HEK293 (cell line): ENCODE results near the gene FPGS.

Experiments
- CTCF ChIA-PET: fragments of 350-600 bp; formaldehyde crosslinking; extraction: SDS; loops from one replicate; lab custom pipeline; 2021; ENCODE audit warnings: antibody characterized with exemption; lab: Yijun Ruan, JAX
- POLR2A ChIA-PET: fragments of 300-600 bp; formaldehyde crosslinking; extraction: SDS; loops from one replicate; lab custom pipeline; 2020; ENCODE audit warnings: antibody characterized with exemption, inconsistent platforms; lab: Yijun Ruan, JAX
- H3K27ac ChIP-seq: fragments of 200-500 bp; sonication (Bioruptor generic); 2 replicates; pipeline ENCODE4 v1.5.1; 2014; ENCODE audit warnings: low read depth, low read length, control low read depth, inconsistent platforms; ENCODE audit errors: extremely low read depth
- H3K36me3 ChIP-seq, 2 experiments: fragments of 200-500 bp in 1 of 2; sonication (Bioruptor generic) in 1 of 2; 1 replicate in 1 of 2; 2 replicates in 1 of 2; pipeline ENCODE4 v1.5.1; 2014 to 2017; ENCODE audit warnings: inconsistent platforms in 2 of 2, low read length in 2 of 2; ENCODE audit not compliant: control insufficient read depth in 2 of 2, insufficient read depth in 1 of 2
- H3K4me1 ChIP-seq: fragments of 200-500 bp; sonication (Bioruptor generic); 2 replicates; pipeline ENCODE4 v1.5.1; 2014; ENCODE audit warnings: mild to moderate bottlenecking, low read length, inconsistent platforms; ENCODE audit not compliant: control insufficient read depth, insufficient read depth
- H3K4me3 ChIP-seq: 2 replicates; pipeline ENCODE4 v1.5.1; 2011; ENCODE audit warnings: low read depth, mild to moderate bottlenecking, control low read depth, low read length, moderate library complexity
- H3K9me3 ChIP-seq: fragments of 200-500 bp; sonication (Bioruptor generic); 2 replicates; pipeline ENCODE4 v1.5.1; 2014; ENCODE audit warnings: low read depth, low read length, inconsistent platforms; ENCODE audit not compliant: control insufficient read depth, insufficient read depth
- KLF10 ChIP-seq: fragments of 450-650 bp; IDR thresholded peaks from 2 replicates; pipeline ENCODE4 v1.5.1; 2018; ENCODE audit warnings: missing biosample characterization, mild to moderate bottlenecking, missing genetic modification characterization
- MZF1 ChIP-seq: fragments of 450-650 bp; formaldehyde crosslinking; IDR thresholded peaks from 2 replicates; pipeline ENCODE4 v1.5.1; 2017; ENCODE audit warnings: missing biosample characterization, missing genetic modification characterization, borderline replicate concordance
- PRDM10 ChIP-seq: fragments of 450-650 bp; formaldehyde crosslinking; IDR thresholded peaks from 2 replicates; pipeline ENCODE4 v1.5.1; 2016; ENCODE audit warnings: missing biosample characterization, missing genetic modification characterization
- SALL2 ChIP-seq: fragments of 450-650 bp; formaldehyde crosslinking; IDR thresholded peaks from 2 replicates; pipeline ENCODE4 v1.5.0; 2017; ENCODE audit warnings: missing biosample characterization, mild to moderate bottlenecking, missing genetic modification characterization, borderline replicate concordance
- SCRT2 ChIP-seq: fragments of 450-650 bp; formaldehyde crosslinking; IDR thresholded peaks from 2 replicates; pipeline ENCODE4 v1.5.1; 2016; ENCODE audit warnings: missing biosample characterization, missing genetic modification characterization
- ZNF214 ChIP-seq: fragments of 450-650 bp; formaldehyde crosslinking; IDR thresholded peaks from 2 replicates; pipeline ENCODE4 v1.5.1; 2017; ENCODE audit warnings: missing biosample characterization, mild to moderate bottlenecking, missing genetic modification characterization, borderline replicate concordance
- ZNF24 ChIP-seq: fragments of 450-650 bp; formaldehyde crosslinking; IDR thresholded peaks from 2 replicates; pipeline ENCODE4 v1.5.1; 2016; ENCODE audit warnings: missing biosample characterization, missing genetic modification characterization
- ZNF335 ChIP-seq: fragments of 450-650 bp; formaldehyde crosslinking; conservative IDR thresholded peaks from 2 replicates; pipeline ENCODE4 v1.5.1; 2016; ENCODE audit warnings: missing biosample characterization, missing genetic modification characterization
- ZNF366 ChIP-seq: fragments of 450-650 bp; formaldehyde crosslinking; conservative IDR thresholded peaks from 2 replicates; pipeline ENCODE4 v1.5.1; 2016; ENCODE audit warnings: missing biosample characterization, missing genetic modification characterization
- ZNF423 ChIP-seq: fragments of 450-650 bp; formaldehyde crosslinking; IDR thresholded peaks from 2 replicates; pipeline ENCODE4 v1.5.1; 2016; ENCODE audit warnings: missing biosample characterization, missing genetic modification characterization
- ZNF654 ChIP-seq: fragments of 450-650 bp; formaldehyde crosslinking; IDR thresholded peaks from 2 replicates; pipeline ENCODE4 v1.5.1; 2016; ENCODE audit warnings: low read depth, missing biosample characterization, missing genetic modification characterization
- TF ChIP-seq, protein P1 (sequence below): fragments of 450-650 bp; formaldehyde crosslinking; IDR thresholded peaks from 2 replicates; pipeline ENCODE4 v1.5.1; 2016; ENCODE audit warnings: missing biosample characterization, missing genetic modification characterization, borderline replicate concordance
- TF ChIP-seq, protein P2 (sequence below): fragments of 450-650 bp; formaldehyde crosslinking; IDR thresholded peaks from 2 replicates; pipeline ENCODE4 v1.5.1; 2016; ENCODE audit warnings: missing biosample characterization, missing genetic modification characterization
- TF ChIP-seq, protein P3 (sequence below): fragments of 450-650 bp; formaldehyde crosslinking; IDR thresholded peaks from 2 replicates; pipeline ENCODE4 v1.5.1; 2016; ENCODE audit warnings: missing biosample characterization, missing genetic modification characterization
- TF ChIP-seq, protein P4 (sequence below): fragments of 450-650 bp; IDR thresholded peaks from 2 replicates; pipeline ENCODE4 v1.5.1; 2018; ENCODE audit warnings: missing biosample characterization, missing genetic modification characterization

The FPGS gene

GRCh38 chr9:127857278-127857677 lies 54.6 kb downstream of the FPGS start (continued):
- TF ChIP-seq, protein P1, sequence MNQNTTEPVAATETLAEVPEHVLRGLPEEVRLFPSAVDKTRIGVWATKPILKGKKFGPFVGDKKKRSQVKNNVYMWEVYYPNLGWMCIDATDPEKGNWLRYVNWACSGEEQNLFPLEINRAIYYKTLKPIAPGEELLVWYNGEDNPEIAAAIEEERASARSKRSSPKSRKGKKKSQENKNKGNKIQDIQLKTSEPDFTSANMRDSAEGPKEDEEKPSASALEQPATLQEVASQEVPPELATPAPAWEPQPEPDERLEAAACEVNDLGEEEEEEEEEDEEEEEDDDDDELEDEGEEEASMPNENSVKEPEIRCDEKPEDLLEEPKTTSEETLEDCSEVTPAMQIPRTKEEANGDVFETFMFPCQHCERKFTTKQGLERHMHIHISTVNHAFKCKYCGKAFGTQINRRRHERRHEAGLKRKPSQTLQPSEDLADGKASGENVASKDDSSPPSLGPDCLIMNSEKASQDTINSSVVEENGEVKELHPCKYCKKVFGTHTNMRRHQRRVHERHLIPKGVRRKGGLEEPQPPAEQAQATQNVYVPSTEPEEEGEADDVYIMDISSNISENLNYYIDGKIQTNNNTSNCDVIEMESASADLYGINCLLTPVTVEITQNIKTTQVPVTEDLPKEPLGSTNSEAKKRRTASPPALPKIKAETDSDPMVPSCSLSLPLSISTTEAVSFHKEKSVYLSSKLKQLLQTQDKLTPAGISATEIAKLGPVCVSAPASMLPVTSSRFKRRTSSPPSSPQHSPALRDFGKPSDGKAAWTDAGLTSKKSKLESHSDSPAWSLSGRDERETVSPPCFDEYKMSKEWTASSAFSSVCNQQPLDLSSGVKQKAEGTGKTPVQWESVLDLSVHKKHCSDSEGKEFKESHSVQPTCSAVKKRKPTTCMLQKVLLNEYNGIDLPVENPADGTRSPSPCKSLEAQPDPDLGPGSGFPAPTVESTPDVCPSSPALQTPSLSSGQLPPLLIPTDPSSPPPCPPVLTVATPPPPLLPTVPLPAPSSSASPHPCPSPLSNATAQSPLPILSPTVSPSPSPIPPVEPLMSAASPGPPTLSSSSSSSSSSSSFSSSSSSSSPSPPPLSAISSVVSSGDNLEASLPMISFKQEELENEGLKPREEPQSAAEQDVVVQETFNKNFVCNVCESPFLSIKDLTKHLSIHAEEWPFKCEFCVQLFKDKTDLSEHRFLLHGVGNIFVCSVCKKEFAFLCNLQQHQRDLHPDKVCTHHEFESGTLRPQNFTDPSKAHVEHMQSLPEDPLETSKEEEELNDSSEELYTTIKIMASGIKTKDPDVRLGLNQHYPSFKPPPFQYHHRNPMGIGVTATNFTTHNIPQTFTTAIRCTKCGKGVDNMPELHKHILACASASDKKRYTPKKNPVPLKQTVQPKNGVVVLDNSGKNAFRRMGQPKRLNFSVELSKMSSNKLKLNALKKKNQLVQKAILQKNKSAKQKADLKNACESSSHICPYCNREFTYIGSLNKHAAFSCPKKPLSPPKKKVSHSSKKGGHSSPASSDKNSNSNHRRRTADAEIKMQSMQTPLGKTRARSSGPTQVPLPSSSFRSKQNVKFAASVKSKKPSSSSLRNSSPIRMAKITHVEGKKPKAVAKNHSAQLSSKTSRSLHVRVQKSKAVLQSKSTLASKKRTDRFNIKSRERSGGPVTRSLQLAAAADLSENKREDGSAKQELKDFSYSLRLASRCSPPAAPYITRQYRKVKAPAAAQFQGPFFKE (tag by site-specific recombination): no peak
- TF ChIP-seq, protein P2, sequence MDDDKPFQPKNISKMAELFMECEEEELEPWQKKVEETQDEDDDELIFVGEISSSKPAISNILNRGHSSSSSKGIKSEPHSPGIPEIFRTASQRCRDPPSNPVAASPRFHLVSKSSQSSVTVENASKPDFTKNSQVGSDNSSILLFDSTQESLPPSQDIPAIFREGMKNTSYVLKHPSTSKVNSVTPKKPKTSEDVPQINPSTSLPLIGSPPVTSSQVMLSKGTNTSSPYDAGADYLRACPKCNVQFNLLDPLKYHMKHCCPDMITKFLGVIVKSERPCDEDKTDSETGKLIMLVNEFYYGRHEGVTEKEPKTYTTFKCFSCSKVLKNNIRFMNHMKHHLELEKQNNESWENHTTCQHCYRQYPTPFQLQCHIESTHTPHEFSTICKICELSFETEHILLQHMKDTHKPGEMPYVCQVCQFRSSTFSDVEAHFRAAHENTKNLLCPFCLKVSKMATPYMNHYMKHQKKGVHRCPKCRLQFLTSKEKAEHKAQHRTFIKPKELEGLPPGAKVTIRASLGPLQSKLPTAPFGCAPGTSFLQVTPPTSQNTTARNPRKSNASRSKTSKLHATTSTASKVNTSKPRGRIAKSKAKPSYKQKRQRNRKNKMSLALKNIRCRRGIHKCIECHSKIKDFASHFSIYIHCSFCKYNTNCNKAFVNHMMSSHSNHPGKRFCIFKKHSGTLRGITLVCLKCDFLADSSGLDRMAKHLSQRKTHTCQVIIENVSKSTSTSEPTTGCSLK (tag by site-specific recombination): no peak
- TF ChIP-seq KLF10 (tag by site-specific recombination): no peak

DNA sequence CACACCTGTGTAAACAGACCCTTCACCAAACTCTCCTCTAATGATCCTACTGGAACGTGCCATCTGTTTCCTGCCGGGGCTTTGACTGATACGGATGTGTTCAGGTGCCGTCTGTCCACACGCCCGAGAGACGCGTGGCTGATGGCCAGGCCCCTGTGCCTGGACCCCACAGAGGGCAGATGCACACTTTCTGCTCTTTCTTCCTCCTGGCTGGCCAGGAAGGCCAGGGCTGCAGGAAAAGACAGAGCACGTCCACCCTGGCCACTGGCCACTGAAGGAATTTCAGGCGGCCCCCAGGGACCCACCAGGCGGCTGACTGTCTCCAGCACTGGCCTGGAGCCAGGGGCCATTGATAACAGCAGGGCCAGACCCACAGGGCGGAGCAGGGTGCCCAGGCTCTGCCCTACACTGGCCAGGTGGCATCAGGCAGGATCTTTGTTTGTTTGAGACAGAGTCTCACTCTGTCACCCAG lies 55.4 kb downstream of the FPGS start:
- H3K4me3 ChIP-seq: no peak overlapping the region
- ChIA-PET POLR2A (no interaction called here), CTCF (interaction anchor here (1.0 to 3.6 kb wide), 2 partner anchors 12 kb away, joined by 8 to 18 read pairs; no protein-coding TSS in a partner anchor)
- peak; percentile 58 for TF ChIP-seq ZNF335 (tag by site-specific recombination)
- TF ChIP-seq ZNF654 (tag by site-specific recombination): no peak
- no peak for TF ChIP-seq SCRT2
- TF ChIP-seq, protein P3, sequence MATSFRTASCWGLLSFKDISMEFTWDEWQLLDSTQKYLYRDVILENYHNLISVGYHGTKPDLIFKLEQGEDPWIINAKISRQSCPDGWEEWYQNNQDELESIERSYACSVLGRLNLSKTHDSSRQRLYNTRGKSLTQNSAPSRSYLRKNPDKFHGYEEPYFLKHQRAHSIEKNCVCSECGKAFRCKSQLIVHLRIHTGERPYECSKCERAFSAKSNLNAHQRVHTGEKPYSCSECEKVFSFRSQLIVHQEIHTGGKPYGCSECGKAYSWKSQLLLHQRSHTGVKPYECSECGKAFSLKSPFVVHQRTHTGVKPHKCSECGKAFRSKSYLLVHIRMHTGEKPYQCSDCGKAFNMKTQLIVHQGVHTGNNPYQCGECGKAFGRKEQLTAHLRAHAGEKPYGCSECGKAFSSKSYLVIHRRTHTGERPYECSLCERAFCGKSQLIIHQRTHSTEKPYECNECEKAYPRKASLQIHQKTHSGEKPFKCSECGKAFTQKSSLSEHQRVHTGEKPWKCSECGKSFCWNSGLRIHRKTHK (tag by site-specific recombination): no peak
- TF ChIP-seq MZF1 (tag by site-specific recombination): no peak
- no peak for TF ChIP-seq ZNF24 (tag by site-specific recombination)
- TF ChIP-seq ZNF366 (tag by site-specific recombination): no peak
- TF ChIP-seq SALL2 (tag by site-specific recombination): no peak
- peak; percentile 55 for TF ChIP-seq PRDM10
- TF ChIP-seq, protein P4, sequence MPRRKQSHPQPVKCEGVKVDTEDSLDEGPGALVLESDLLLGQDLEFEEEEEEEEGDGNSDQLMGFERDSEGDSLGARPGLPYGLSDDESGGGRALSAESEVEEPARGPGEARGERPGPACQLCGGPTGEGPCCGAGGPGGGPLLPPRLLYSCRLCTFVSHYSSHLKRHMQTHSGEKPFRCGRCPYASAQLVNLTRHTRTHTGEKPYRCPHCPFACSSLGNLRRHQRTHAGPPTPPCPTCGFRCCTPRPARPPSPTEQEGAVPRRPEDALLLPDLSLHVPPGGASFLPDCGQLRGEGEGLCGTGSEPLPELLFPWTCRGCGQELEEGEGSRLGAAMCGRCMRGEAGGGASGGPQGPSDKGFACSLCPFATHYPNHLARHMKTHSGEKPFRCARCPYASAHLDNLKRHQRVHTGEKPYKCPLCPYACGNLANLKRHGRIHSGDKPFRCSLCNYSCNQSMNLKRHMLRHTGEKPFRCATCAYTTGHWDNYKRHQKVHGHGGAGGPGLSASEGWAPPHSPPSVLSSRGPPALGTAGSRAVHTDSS: no peak
- TF ChIP-seq ZNF423 (tag by site-specific recombination): no peak
- TF ChIP-seq ZNF214 (tag by site-specific recombination): no peak
- no peaks in the 10 kb centered on the region for H3K4me1 ChIP-seq
- H3K36me3 ChIP-seq: no peaks in the 10 kb centered on the region
- no peak overlapping the region for H3K27ac ChIP-seq
- no peaks in the 10 kb centered on the region for H3K9me3 ChIP-seq
